C1 segment of cervical spinal cord (tissue), 14 donors: ENCODE data around the gene KAZN.
"Not testable (repeated sequence)": the region's sequence is repeated elsewhere in the genome, so short reads cannot be mapped to it uniquely, and the experiment has no call there.

Experiments used
- DNase-seq, 14 donors: peaks; one replicate each; lab custom pipeline; 2025; lab: John Stamatoyannopoulos, UW

The KAZN gene

DNA sequence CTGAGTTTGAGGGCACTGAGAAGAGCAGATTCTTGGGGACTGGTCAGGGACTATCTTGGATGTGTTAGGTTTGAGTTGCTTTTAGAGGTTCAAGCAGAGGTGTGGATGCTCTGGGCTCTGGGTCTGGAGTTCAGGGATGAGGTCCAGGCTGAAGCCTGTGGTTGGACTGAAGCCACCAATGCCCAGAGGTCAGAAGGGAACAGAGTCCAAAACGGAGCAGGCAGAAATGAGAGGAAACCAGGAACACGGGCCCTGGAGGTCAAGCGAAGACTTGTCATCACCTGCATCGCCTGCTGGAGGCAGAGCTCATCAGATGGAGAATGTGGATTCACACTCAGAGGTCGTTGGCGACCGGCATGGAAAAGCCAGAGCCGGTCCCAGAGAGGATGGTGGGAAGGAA, 425.5 kb downstream of the KAZN start:
- DNase-seq = no peak

DNA sequence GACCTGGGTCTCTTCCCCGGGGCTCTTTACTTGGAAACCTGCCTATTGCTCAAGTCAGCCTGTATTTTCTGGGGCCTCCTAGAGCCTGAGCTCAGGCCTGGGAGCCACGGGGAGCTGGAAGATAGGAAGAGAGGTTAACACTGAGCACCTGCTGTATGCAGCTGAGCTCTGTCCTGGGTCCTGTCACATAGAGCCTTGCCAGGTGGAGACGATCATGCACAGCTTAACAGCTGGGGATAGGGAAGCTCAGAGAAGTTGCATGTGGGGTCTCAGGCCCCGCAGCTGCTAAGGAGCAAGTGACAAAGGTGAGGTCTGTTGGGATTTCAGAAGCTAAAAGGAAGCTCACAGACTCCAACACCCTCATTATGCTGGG, 427.6 kb downstream of the KAZN start:
- no peak for DNase-seq

DNA sequence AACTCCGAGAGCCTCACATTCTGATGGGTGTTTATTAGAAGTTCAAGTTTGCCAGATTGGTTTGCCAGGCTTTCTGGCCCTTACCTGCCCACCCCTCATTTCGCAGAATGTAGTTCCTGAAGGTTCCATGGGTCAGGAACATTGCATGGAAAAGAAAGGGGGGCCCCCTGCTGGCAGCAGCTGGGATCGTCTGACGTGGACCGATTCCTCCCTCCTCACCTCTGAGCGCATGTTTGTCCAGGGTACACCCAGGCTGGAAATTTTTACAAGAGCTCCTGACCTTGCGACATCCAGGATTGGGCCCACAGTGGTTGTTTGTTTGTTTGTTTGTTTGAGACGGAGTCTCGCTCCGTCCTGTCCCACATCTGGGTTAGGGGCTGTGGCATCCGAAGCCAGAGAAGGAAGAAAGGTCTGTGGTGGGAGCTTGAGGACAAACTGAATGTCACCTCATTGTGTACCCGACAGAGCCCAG, 429.1 kb downstream of the KAZN start:
- peak in 12 of 14 donors; percentile 12 to 76 (median 49) for DNase-seq

DNA sequence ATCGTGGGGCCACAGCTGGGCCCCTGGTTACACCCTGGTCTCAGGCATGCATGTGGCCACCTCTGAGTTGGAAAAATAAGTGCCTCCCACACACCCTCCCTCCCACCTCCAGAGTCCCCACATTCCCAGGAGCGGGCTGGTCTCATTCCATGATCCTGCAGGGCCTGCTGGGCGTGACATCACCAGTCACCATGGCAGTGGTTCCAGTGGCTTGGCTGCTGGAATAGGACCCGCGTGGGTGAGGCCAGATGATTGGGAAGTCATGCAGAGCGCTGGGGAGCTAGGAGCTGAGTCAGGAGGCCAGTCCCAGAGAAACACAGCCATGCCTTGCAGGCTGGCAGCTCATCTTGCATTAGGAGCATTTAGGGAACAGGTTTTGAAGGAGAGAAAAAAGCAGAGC, 429.6 kb downstream of the KAZN start:
- DNase-seq = peak in 10 of 14 donors; percentile 40 to 88 (median 62)

DNA sequence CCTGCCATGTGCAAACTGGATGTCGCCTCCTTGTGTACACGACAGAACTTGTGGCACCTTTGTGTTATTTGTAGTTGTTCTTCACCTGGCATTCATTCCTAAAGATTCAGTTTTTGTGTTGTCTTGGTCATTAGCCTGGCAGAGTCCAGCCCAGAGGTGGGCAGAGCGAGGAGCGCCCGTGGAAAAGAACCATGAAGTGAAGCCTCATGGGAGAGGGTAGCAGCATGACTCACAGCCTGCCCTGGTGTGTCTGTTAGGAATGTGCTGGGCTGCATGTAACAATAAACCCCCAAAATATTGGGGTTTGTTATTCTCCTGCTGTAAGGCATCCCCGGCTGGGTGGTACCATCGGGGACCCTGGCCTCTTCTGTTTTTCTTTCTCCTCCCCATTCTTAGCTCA, 430.1 kb downstream of the KAZN start:
- no peak for DNase-seq

DNA sequence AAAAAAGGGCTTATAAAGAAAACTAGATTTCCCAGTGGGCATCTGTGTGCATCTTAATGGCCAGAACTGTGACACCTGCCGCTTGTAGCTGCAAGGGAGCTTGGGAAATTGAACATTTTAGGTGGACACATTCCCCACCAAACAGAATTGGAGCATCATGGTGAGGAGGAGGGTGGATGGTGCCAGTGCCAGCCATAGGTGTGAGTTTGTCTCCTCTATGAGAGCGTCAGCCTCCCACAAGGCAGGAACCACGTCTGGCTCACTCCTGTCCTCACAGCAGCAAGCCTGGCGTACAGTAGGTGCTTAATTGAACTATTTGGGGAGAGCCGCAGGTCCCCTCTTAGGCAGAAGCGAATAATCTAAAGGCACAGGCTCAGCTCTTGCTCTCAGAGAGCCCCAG, 430.6 kb downstream of the KAZN start:
- DNase-seq = no peak

DNA sequence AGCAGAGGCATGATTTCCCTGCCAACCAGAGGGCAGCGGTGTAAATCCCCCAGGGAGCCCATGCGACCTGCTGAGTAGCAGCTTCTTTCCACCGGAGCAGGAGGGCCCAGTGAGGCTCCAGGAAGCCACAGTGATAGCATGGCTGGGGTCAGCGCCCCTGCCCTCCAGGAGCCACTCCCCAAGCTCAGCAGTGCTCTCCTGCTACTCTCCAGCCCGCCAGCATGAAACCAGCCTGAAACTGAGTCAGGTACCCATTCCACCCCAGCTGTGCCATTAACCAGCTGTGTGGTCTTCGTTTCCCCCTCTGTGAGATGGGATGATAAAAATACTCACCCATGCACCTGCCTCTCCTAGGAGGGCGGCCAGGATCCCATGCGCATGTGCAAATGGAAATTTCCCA, 431.3 kb downstream of the KAZN start:
- no peak for DNase-seq

DNA sequence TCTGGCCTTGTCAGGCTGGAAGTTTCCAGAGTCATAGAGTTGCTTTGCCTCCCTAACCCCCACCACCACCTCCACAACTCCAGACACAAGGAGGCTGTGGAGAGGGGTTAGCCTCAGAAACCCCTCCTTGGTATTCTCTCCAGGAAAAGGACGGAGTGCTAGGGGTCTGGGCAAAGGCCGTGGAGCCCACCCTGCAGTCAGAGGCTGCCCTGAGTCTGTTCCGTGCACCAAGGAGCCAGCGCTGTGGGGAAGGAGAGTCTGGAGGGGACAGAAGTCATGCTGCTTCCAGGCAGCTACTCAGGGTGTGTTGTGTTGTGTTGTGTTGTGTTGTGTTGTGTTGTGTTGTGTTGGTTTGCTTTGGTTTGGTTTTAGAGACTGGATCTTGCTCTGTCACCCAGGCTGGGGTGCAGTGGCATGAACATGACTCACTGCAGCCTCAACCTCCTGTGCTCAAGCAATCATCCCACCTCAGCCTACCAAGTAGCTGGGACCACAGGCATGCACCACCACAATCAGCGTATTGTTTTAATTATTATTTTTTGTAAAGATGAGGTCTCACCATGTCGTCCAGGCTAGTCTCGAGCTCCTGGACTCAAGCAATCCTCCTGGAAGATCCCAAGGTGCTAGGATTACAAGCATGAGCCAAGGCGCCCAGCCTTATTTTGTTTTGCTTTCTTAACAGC, 432.9 kb downstream of the KAZN start:
- DNase-seq = no peak

DNA sequence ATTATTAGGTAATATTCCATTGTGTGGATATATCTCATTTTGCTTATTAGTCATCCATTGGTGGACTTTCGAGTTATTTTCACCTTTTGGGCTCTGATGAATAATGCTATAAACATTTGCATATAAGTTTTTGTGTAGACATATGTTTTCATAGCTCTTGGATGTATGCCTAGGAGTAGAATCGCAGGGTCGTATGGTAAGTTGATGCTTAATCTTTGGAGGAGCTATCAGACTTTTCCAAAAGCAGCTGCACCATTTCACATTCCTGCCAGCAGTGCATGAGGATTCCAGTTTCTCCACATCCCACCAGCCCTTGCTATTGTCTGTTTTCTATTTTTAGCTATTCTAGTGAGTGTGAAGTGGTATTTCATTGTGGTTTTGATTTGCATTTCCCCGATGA, 434.8 kb downstream of the KAZN start:
- no peak for DNase-seq

DNA sequence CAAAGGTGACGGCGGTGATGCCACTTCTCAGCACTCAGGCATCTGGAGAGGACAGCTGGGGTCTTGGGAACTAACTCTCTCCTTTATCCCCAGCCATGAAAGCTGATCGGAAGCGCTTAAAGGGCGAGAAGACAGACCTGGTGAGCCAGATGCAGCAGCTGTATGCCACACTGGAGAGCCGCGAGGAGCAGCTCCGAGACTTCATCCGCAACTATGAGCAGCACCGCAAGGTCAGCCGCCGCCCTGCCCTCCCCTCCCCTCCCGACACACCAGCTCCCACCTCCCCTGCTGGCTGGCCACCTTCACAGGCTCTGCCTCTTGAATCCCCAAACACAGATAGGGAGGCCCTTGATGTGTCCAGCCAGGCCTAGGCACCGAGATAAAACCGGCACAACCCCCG, 436.2 kb downstream of the KAZN start:
- no peak for DNase-seq

DNA sequence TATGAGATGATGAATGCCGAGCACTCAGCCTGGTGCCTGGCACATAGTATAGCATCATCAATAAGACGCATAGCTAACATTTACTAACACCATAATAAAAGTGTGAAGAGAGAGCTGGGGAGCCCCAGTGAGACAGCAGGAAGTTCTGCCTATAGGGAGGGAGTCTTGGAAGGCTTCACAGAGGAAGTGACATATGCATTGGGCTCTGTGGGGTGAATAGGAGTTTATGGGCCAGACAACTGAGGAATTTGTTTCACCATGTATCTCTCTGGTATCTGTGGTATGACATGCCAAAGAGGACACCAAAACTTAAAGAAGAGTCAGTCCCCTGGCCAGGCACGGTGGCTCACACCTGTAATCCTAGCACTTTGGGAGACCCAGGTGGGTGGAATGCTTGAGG, 436.8 kb downstream of the KAZN start:
- no peak for DNase-seq

DNA sequence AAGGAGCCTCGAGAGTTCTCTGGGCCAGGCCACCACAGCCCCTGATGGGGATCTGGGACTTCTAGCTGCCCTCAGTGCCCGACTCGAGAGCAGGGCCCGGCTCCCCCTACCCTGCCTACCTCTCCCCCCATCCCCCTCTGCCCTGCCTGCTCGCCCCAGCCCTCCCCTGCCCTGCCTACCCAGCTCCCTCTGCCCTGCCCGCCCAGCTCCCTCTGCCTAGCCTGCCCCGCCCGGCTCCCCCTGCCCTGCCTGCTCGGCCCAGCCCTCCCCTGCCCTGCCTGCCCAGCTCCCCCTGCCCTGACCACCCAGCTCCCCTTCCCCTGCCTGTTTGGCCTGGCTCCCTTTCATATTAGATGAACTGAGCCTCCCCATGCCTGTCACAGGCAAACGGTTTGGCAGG, 437.6 kb downstream of the KAZN start:
- DNase-seq = no peak

DNA sequence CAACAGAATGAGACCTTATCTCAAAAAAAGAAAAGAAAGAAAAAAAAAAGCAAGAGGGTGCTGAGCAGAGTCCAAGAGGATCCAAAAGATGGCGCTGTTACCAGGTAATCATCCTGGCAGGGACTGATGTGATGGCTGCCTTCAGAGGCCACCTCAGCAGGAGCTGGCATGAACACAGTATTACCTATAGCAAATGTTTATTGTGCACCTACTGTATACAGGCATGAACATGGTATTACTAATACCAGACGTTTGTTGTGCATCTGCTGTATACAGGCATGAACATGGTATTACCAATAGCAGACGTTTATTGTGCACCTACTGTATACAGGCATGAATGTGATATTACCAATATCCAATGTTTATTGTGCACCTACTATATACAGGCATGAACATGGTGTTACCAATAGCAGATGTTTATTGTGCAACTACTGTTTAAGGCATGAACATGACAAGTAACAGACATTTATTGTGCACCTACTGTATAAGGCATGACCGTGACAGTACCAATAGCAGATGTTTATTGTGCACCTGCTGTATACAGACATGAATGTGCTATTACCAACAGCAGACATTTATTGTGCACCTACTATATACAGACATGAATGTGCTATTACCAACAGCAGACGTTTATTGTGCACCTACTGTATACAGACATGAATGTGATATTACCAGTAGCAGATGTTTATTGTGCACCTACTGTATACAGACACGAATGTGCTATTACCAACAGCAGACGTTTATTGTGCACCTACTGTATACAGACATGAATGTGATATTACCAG, 439.9 kb downstream of the KAZN start:
- no peak for DNase-seq

DNA sequence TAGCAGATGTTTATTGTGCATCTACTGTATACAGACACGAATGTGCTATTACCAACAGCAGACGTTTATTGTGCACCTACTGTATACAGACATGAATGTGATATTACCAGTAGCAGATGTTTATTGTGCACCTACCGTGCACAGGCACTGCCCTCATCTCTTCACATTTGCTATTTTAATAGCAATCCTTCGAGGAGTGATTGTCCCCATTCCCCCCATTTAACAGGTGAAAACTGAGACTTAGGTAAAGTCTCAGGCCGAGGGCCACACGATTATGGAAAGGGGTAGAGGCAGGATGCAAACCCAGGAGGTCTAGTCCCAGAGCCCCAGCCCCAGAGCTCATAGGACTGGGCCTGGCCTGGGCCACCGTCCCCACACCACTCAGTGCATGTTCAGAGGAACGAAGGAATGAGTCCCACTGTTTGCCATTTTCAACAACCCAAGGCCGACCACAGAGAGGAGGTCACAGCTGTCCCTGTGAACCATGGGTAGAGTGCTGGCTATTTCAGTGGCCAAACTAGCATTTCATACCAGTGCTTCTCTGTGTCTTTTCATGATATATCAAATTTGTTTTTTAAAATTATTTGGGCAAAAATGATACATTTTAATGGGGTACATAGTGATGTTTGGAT, 440.6 kb downstream of the KAZN start:
- no peak for DNase-seq

DNA sequence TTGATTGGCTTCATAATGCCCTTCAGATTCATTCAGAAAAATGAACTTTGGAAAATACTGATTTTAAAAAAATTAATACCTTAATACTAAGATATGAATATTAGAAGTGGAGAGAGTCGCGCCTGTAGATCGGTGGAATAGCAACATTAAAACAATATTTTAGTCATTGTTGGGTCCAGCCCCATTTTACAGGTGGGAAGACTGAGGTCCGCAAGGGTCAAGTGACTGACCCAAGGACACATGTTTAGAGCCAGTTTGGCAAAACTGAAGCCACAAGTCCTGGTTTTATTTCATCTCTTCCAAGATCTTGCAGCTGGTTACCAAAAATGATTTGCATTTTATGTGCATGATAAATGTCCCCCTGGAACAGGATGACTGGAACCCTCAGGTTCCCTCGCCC, 441.4 kb downstream of the KAZN start:
- no peak for DNase-seq

DNA sequence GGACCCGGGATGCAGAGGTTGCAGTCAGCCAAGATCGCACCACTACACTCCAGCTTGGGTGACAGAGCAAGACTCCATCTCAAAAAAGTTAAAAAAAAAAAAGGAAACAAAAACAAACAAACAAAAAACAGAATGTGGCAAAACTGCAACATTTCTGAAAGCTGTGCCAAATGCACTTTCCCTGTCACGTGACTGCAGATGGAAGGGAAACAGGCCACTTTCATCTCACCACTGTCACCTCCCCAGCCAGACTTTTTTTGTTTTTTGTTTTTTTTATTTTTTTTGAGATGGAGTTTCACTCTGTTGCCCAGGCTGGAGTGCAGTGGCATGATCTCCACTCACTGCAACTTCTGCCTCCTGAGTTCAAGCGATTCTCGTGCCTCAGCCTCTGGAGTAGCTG, 442.2 kb downstream of the KAZN start:
- DNase-seq = not testable (repeated sequence)

DNA sequence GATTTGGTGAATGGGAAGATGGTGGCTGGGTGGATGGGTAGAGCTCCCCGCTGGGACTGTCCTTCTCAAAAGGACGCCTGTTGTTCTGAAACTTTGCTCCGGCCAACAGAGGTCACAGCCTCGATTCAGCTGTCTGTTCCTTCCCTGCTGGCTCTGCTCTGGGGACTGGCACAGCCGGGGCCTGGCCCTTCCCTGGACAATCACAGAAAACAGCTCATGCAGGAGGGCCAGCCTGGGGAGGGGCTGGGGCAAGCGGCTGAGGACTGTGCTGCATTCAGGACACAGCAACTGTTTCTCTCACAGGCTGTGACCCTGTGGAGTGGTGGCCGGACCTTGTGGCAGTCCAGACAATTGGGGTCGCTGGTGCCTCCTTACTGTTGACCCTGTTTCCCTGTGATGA, 444.4 kb downstream of the KAZN start:
- DNase-seq = peak in 13 of 14 donors; percentile 37 to 91 (median 77)

DNA sequence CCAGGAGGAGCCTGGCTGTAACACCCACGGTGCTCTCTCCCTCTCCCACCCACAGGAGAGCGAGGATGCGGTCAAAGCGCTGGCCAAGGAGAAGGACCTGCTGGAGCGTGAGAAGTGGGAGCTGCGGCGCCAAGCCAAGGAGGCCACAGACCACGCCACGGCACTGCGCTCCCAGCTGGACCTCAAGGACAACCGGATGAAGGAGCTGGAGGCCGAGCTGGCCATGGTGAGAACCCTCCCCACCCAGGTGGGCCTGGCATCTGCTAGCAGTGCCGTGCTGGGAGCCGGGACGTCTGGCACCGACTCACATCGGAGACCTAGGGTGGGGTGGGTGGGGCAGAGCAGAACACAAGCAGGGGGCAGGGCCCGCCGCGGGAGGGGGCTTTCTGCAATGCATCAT, 445.4 kb downstream of the KAZN start:
- DNase-seq = no peak

DNA sequence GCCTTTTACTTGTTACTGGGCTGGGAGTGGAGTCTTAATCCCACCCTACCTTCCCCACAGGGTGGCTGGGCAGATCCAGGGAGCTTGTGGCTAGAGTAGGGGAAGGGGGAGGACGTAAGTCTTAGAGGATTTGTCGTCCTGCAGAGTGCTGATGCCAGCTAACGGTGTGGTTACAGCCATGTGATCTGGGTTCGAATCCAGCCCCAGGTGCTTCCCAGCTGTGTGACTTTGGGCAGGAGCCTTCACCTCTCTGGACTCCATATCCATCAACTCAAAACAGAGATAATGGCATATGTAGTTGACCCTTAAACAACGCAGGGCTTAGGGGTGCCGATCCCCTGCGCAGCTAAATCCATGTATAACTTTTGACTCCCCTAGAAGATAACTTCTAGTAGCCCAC, 446.6 kb downstream of the KAZN start:
- no peak for DNase-seq

DNA sequence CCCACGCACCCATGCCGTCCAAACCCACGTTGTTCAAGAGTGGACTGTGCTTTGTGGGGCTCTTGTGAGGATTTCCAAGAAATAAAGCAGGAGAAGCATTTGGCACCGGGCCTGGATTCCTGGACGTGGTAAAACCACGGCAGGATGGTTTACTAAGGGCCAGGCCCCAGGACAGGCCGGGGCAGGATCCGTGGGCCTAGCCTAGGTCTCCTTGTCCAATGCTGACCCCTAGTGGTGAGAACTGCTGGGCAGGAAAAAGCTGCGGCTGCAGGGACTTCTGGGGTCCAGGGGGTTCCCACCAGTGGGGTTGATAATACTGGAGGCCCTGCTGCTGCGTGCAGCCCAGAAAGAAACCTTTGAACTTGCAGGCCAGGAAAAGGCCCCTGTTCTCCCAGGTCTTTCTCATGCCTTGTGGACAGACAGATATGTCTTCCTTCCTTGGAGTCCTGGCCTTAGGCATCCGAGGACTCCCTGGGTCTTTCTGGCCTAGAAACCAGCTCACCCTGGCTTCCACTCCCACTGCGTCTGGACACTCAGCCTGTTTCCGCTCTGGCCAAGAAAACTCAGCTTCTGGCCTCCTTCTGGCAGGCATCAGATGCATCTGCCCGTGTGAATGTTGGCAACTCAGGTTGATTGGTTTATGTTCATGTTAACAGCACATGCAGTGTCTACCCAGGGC, 448.1 kb downstream of the KAZN start:
- peak; percentile 13 to 91 (median 64) for DNase-seq

DNA sequence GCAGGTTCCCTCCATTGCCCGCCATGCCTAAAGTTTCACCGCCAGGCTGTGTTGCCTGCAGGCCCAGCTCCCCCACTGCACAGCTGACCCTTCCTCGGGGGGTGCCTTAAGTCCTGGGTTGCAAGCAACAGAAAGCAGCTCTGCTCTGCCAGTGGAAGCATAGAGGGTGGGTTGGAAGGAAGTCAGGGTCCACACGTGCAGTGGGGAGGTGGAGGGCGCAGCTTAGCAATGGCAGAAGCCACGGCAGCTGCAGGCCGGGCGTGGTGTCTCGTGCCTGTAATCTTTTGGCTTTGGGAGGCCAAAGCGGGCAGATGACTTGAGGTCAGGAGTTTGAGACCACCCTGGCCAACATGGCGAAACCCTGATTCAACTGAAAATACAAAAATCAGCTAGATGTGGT, 448.8 kb downstream of the KAZN start:
- DNase-seq = no peak

DNA sequence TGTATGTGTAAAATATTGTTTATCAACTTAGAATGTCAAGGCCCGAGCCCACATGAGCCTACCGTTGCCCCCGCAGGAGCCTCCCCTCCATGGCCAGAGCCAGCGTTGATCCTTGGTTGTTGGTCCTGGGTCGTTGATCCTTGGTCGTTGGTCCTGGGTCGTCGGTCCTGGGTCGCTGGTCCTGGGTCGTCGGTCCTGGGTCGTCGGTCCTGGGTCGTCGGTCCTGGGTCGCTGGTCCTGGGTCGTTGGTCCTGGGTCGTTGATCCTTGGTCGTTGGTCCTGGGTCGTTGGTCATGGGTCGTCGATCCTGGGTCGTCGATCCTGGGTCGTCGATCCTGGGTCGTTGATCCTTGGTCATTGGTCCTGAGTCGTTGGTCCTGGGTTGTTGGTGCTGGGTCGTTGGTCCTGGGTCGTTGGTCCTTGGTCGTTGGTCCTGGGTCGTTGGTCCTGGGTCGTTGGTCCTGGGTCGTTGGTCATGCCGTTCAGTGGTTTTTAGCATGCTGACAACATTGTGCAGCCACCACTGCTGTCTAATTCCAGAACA, 450.0 kb downstream of the KAZN start:
- no peak for DNase-seq
